Spleen (tissue), 7 donors: ENCODE measurements around the gene ZFYVE1.

Experiments
- CTCF ChIP-seq, 11 experiments: fragments of 200-600 bp in 7 of 11; fragments of 450-650 bp in 4 of 11; sonication (generic) in 4 of 11; IDR thresholded peaks in 8 of 11; conservative IDR thresholded peaks in 3 of 11; 1 replicate in 7 of 11; 2 replicates in 4 of 11; pipeline versions ENCODE4 v1.4.0 to v1.8.0; 2016 to 2021; ENCODE audit warnings: antibody characterized with exemption in 11 of 11, inconsistent platforms in 4 of 11, mild to moderate bottlenecking in 1 of 11
- POLR2A ChIP-seq, 3 donors: fragments of 450-650 bp; IDR thresholded peaks; one replicate each; pipeline ENCODE4 v1.5.1; 2017; ENCODE audit warnings: antibody characterized with exemption in 3 of 3, mild to moderate bottlenecking in 1 of 3
- POLR2AphosphoS5 ChIP-seq, 3 donors: sonication (generic); formaldehyde crosslinking; IDR thresholded peaks; one replicate each; pipeline ENCODE4 v1.5.1; 2017; ENCODE audit warnings: antibody characterized with exemption in 3 of 3
- donor health status: DM: no; HTN: no; CAD: no; lungs with moderate emphysema.
- donor health status: DM: no; HTN: no; CAD: no.
- donor health status: DM: no; HTN: no; CAD: no.

- TF ChIP-seq CTCF (IDR thresholded peaks at IDR 0.05 in 8 of 11, conservative IDR thresholded peaks at IDR 0.05 in 3 of 11) (no peak), POLR2A (IDR thresholded peaks at IDR 0.05) (no peak), POLR2AphosphoS5 (IDR thresholded peaks at IDR 0.05) (peak in 1 of 3 donors; percentile 23)
These were observed 56.8 kb downstream of the ZFYVE1 start for GRCh38 chr14:72970058-72970630.
